DND-41 (cell line): ENCODE measurements around the gene SOCS2.

Experiments
- CTCF ChIP-seq: IDR thresholded peaks from 2 replicates; pipeline ENCODE4 v1.5.1; 2012; ENCODE audit warnings: borderline replicate concordance, low read length, moderate library complexity, mild to moderate bottlenecking; ENCODE audit not compliant: poor library complexity, severe bottlenecking; ENCODE audit errors: extremely low read depth
- EZH2 ChIP-seq: IDR thresholded peaks from 3 replicates; pipeline ENCODE4 v1.6.1; 2012; ENCODE audit warnings: borderline replicate concordance, low read depth, mild to moderate bottlenecking, moderate library complexity, low read length, inconsistent platforms; ENCODE audit not compliant: severe bottlenecking

DNA sequence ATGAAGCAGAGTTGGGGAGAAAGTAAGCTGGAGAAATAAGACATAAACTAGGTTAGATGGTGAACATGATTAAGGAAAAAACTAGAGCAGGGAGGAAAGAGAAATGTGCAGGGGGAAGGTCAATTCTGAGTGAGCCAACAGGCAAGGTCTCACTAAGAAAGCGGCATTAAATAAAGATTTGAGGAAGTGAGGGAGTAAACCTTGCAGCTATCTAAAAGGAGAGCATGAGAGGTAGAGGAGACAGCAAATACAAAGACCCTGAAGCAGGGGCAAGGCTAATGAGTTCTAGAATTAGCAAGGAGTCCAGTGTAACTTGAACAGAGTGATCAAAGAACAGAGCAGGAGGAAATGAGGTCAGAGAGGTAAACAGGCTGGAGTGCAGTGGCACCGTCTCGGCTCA is 4.4 kb upstream of the SOCS2 start:
- no peak for TF ChIP-seq CTCF
- no peak for TF ChIP-seq EZH2
